Sigmoid colon (tissue), 3 donors: ENCODE measurements around the gene OR1S2.

Experiments
- CTCF ChIP-seq, 4 experiments: fragments of 450-650 bp in 3 of 4; fragments of 200-600 bp in 1 of 4; IDR thresholded peaks; one replicate each; pipeline ENCODE4 v1.5.1; 2016 to 2019; ENCODE audit warnings: antibody characterized with exemption in 4 of 4, mild to moderate bottlenecking in 3 of 4, moderate library complexity in 2 of 4
- POLR2A ChIP-seq, 2 donors: fragments of 450-650 bp; IDR thresholded peaks; one replicate each; pipeline ENCODE4 v1.6.1; 2016; ENCODE audit warnings: antibody characterized with exemption in 2 of 2, mild to moderate bottlenecking in 2 of 2, moderate library complexity in 2 of 2

GRCh38 chr11:58165504-58166106, 38.3 kb downstream of the OR1S2 start:
- no peak for TF ChIP-seq CTCF (IDR thresholded peaks at IDR 0.05)
- no peak for TF ChIP-seq POLR2A (IDR thresholded peaks at IDR 0.05)
